K562 treated with DMSO at 1 percent for 24 hours (cell line): ENCODE measurements around the gene KLRF1. TPM values are rescaled to one million over a fixed set of nuclear protein-coding genes. Genes with fewer than 3 reads are reported as not detected.

Source experiments
- total RNA-seq: library from RNA; unstranded; fragments of 300-600 nt; gene quantifications from 2 replicates; pipeline ENCODE4 v1.2.3, GENCODE V29; 2022; ENCODE audit warnings: low read depth; ENCODE audit not compliant: insufficient read depth

KLRF1 gene
- 0.56 and 2.2 TPM in 2 replicates for total RNA-seq

GRCh38 chr12:9827209-9827888, at the start of gene KLRF1:
Gene KLRF1, plus strand, starts transcription at chr12:9827481. Its CDS starts 64 bp downstream, at chr12:9827545.

GRCh38 chr12:9869307-9870161, 42.3 kb downstream of the KLRF1 start, which contains the start of gene CLEC2B:
Gene CLEC2B, minus strand, starts transcription at chr12:9869354.

GRCh38 chr12:9881246-9881645, 54.0 kb downstream of the KLRF1 start, which contains the start of gene KLRF2:
Gene KLRF2, plus strand, starts transcription at chr12:9881489. Its CDS starts 107 bp downstream, at chr12:9881596.

Other genes starting within 250 kb of the KLRF1 start
- gene KLRB1, start 219.6 kb upstream of the KLRF1 start, total RNA-seq: not detected in 2 replicates
- 2.0 and 3.5 TPM in 2 replicates for gene CLEC2D, start 157.8 kb upstream of the KLRF1 start, total RNA-seq
- not detected in 2 replicates for gene CLECL1, start 94.4 kb upstream of the KLRF1 start, total RNA-seq
- gene CD69, start 66.6 kb upstream of the KLRF1 start, total RNA-seq: 17.2 and 17.4 TPM in 2 replicates
- 0.66 and 1.2 TPM in 2 replicates for gene CLEC2B, start 41.9 kb downstream of the KLRF1 start, total RNA-seq
- gene KLRF2, start 54.0 kb downstream of the KLRF1 start, total RNA-seq: not detected in 2 replicates
- not detected in 2 replicates for gene CLEC2A, start 104.9 kb downstream of the KLRF1 start, total RNA-seq
- gene CLEC12A, start 143.9 kb downstream of the KLRF1 start, total RNA-seq: not detected in 2 replicates
- gene CLEC1B, start 171.6 kb downstream of the KLRF1 start, total RNA-seq: not detected in 2 replicates
- gene CLEC12B, start 183.1 kb downstream of the KLRF1 start, total RNA-seq: not detected in 2 replicates
- gene CLEC9A, start 203.2 kb downstream of the KLRF1 start, total RNA-seq: not detected in 2 replicates